ENCODE data around the gene ACOX2.

DNA sequence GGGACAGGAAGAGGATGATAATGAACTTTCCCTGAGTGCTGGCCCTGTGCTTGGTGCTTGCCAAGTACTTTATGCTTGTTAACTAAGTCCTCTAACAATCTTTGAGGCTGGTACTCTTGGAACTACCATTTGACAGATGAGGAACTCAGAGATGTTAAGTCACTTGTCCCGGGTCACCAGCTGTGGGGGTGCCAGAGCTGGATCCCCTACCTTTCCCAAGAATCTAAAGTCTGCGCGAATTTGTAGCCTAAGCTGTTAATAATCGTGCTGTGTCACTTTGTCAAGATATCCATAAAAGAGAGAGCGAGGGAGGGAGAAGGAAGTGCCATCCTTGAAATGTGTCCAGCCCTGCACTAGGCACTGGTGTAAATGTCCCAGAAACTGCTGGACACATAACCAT, 19.0 kb upstream of the ACOX2 start:
- TF ChIP-seq, protein P1, sequence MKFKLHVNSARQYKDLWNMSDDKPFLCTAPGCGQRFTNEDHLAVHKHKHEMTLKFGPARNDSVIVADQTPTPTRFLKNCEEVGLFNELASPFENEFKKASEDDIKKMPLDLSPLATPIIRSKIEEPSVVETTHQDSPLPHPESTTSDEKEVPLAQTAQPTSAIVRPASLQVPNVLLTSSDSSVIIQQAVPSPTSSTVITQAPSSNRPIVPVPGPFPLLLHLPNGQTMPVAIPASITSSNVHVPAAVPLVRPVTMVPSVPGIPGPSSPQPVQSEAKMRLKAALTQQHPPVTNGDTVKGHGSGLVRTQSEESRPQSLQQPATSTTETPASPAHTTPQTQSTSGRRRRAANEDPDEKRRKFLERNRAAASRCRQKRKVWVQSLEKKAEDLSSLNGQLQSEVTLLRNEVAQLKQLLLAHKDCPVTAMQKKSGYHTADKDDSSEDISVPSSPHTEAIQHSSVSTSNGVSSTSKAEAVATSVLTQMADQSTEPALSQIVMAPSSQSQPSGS (CRISPR knock-in tag; IDR thresholded peaks at IDR 0.05): no peak
- TF ChIP-seq ZNF580 (CRISPR knock-in tag; IDR thresholded peaks at IDR 0.05; ENCODE audit: borderline replicate concordance, low read depth): no peak
- no peak for TF ChIP-seq ZBTB20 (CRISPR knock-in tag; IDR thresholded peaks at IDR 0.05; ENCODE audit: borderline replicate concordance, low read depth)
- TF ChIP-seq GABPA (IDR thresholded peaks at IDR 0.05; ENCODE audit: low read depth, low read length): no peak
- no peak for TF ChIP-seq GABPA (CRISPR knock-in tag; IDR thresholded peaks at IDR 0.05; ENCODE audit: low read depth)
- no peak for TF ChIP-seq TAF1 (CRISPR knock-in tag; IDR thresholded peaks at IDR 0.05)
- no peak for TF ChIP-seq MXD4 (CRISPR knock-in tag; IDR thresholded peaks at IDR 0.05)
- TF ChIP-seq ZNF30 (CRISPR knock-in tag; IDR thresholded peaks at IDR 0.05): no peak
- TF ChIP-seq, protein P2, sequence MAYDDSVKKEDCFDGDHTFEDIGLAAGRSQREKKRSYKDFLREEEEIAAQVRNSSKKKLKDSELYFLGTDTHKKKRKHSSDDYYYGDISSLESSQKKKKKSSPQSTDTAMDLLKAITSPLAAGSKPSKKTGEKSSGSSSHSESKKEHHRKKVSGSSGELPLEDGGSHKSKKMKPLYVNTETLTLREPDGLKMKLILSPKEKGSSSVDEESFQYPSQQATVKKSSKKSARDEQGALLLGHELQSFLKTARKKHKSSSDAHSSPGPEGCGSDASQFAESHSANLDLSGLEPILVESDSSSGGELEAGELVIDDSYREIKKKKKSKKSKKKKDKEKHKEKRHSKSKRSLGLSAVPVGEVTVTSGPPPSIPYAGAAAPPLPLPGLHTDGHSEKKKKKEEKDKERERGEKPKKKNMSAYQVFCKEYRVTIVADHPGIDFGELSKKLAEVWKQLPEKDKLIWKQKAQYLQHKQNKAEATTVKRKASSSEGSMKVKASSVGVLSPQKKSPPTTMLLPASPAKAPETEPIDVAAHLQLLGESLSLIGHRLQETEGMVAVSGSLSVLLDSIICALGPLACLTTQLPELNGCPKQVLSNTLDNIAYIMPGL (CRISPR knock-in tag; IDR thresholded peaks at IDR 0.05; ENCODE audit: borderline replicate concordance in 1 of 2, low read depth in 1 of 2): no peak
- no peak for TF ChIP-seq TOPORS (CRISPR knock-in tag; IDR thresholded peaks at IDR 0.05)
- TF ChIP-seq, protein P3, sequence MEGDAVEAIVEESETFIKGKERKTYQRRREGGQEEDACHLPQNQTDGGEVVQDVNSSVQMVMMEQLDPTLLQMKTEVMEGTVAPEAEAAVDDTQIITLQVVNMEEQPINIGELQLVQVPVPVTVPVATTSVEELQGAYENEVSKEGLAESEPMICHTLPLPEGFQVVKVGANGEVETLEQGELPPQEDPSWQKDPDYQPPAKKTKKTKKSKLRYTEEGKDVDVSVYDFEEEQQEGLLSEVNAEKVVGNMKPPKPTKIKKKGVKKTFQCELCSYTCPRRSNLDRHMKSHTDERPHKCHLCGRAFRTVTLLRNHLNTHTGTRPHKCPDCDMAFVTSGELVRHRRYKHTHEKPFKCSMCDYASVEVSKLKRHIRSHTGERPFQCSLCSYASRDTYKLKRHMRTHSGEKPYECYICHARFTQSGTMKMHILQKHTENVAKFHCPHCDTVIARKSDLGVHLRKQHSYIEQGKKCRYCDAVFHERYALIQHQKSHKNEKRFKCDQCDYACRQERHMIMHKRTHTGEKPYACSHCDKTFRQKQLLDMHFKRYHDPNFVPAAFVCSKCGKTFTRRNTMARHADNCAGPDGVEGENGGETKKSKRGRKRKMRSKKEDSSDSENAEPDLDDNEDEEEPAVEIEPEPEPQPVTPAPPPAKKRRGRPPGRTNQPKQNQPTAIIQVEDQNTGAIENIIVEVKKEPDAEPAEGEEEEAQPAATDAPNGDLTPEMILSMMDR (CRISPR knock-in tag; IDR thresholded peaks at IDR 0.05): no peak
- no peak for TF ChIP-seq SCMH1 (CRISPR knock-in tag; IDR thresholded peaks at IDR 0.05; ENCODE audit: borderline replicate concordance)
- no peak for TF ChIP-seq ZNF710 (CRISPR knock-in tag; IDR thresholded peaks at IDR 0.05; ENCODE audit: borderline replicate concordance)
- no peak for TF ChIP-seq ERF (CRISPR knock-in tag; IDR thresholded peaks at IDR 0.05)
